Panc1 (cell line): ENCODE results near the gene MPDU1.

Experiments
- CTCF ChIP-seq: fragments of 450-650 bp; IDR thresholded peaks from 2 replicates; pipeline ENCODE4 v1.5.1; 2017; ENCODE audit warnings: mild to moderate bottlenecking
- POLR2AphosphoS5 ChIP-seq: IDR thresholded peaks from 2 replicates; pipeline ENCODE4 v1.6.1; 2012; ENCODE audit warnings: mild to moderate bottlenecking, low read depth, low read length, moderate library complexity
- REST ChIP-seq, 2 experiments: IDR thresholded peaks; 2 replicates each; pipeline ENCODE4 v1.6.1; 2011 to 2012; ENCODE audit warnings: low read depth in 2 of 2, control low read depth in 1 of 2, low read length in 1 of 2, mild to moderate bottlenecking in 1 of 2, moderate library complexity in 1 of 2; ENCODE audit not compliant: insufficient read depth in 1 of 2
- SIN3A ChIP-seq: IDR thresholded peaks from 2 replicates; pipeline ENCODE4 v1.6.1; 2012; ENCODE audit warnings: low read depth, mild to moderate bottlenecking, low read length, moderate library complexity, borderline replicate concordance; ENCODE audit not compliant: insufficient read depth
- TCF7L2 ChIP-seq: IDR thresholded peaks from 2 replicates; pipeline ENCODE4 v1.6.1; 2011; ENCODE audit warnings: mild to moderate bottlenecking, low read depth, low read length, inconsistent platforms

GRCh38 chr17:7572588-7573323 is 10.9 kb upstream of the MPDU1 start:
- TF ChIP-seq CTCF = no peak
- no peak for TF ChIP-seq TCF7L2
- no peak for TF ChIP-seq REST (IDR thresholded peaks at IDR 0.05; ENCODE audit: insufficient read depth in 1 of 2, low read depth in 2 of 2, low read length in 1 of 2)
- TF ChIP-seq POLR2AphosphoS5 = peak; percentile 99
- peak; percentile 73; the same call in 1 of the 2 replicates for TF ChIP-seq SIN3A
